Effector CD4-positive, alpha-beta T cell (primary cell): ENCODE measurements around the gene SYNE1.
A peak's percentile ranks its signal among the peaks of the same experiment; 100 is the strongest.

ENCODE experiments used
- DNase-seq: peaks from one replicate; pipeline ENCODE4 v3.0.0-alpha.2; 2020

SYNE1 gene

DNA sequence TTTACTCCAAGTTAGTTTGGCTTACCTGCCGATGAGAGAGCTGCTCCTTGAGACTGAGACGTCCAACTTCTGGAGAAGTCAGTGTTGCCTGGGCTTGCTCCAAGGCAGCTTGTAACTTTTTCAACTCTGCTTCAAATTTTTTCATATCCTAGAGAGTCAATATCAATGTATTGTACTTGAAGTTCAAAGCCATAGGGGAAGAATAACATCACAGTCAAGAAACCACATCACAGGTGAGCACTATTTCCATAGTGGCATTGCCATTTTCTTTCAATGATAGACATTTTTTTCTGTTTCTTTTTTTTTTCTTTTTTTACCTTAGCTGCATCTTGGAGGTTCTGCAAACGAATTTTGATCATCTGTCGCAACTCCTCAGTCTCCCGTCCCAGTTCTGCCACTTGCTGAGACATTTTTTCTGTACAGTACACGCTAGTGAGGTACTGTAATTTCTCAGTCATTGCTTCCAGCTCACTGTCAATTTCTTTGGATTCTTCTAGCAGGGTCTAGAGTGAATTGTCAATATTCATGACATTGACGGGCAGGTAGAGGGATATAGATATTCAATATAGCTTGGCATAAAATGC lies 326.7 kb downstream of the SYNE1 start:
- no peak for DNase-seq

DNA sequence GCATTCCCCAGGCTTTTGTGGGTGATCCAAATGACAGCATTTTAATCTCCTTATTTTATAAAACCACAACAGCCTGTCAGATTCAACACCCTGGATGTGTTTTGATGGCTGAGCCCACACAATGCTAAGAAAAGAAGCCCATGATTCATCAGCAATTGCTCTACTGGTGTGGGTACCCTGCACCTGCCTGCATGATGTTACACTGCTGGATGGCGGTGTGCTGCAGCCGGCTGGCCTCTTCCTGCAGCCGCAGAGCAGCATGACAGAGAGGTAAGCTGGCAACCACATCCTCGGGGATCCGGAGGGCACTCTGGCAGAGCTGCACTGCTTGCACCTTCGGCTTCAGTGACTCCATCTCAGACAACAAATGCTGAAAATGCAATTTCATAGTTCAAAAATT lies 327.5 kb downstream of the SYNE1 start:
- DNase-seq: peak; percentile 58

DNA sequence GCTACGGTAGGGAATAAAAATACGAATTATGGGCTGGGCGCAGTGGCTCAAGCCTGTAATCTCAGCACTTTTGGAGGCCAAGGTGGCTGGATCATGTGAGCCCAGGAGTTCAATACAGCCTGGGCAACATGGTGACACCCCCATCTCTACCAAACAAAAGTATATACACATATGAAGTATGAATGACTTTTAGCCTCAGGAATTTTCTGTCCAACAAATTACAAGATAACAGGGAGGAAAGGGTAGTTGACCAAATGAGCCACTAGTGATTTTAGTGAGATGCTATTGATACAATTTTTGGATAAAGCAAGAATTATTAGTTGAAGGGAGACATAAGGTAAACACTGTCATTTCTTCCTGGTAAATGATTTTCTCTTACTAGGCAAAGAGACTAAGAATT lies 328.2 kb downstream of the SYNE1 start:
- no peak for DNase-seq

DNA sequence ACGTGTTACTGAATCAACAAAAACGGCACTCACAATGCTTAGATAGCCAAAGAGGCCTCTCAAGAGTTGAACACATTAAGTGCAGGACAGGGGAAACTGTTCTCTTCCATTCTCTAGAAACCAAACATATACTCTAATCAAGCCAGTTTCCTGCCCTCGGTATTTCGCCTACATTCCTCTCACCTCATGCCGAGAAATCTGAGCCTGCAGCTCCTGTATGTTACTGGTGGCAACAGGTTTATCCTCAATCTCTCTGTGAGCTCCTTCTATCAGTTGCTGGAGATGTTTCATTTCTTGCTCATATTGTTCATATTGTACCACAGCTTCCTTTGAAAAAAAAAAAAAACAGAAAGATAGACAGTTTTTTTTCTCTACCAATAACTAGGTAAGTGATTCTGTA lies 328.9 kb downstream of the SYNE1 start:
- DNase-seq: no peak

DNA sequence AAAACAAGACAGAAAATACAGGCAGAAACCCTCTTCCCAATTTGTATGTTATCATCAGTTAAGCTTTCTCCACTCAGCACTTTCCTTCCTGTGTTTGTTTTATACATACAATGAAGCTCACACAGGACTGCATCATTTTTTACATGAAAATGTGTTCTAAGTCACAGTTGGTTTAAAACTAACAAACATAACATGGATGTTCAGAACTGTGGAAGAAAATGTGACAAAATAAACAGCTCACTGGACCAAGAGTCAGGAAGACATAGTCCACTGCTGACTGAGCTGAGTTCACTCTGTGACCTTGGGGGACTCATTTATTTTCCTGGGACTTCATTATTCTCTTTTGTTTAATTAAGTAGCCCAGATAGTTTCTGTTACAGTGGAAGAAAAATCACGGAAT lies 331.5 kb downstream of the SYNE1 start:
- no peak for DNase-seq

DNA sequence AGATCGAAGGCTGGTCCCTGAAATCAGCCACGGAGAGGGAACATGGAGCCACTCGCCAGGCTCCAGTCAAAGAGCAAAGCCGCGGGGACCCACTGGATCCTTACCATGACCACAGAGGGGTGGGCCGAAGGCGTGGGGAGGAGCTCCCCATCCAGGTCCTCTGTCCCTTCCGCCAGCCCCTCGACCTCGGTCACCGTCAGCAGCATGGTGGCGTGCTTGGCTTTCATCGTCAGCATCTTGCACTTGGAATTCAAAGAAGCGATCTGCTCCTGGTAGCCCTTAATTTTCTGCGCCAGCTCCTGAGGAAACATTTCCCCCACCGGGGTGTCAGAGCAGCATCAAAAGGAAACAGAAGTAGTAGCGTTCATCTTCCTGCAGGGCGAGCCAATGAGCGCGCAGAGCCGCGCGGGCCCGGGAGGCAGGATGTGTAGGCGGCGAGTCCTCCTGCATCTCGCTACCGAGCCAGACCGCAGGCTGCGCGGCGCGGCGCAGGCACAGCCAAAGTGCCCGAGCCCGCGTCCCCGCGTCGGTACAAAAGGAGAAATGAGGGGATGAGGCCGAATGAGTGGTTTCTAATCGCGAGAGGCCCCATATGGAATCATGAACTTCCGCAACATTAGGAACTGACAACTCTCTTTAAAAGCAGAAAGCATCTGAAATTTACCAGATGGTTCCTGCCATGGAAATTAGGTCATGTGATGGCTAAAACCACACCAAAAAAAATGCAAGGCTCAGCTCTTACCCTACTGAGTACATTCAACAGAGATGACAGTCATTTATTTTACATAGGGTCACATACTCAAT lies 335.2 kb downstream of the SYNE1 start:
- DNase-seq: peak; percentile 80

DNA sequence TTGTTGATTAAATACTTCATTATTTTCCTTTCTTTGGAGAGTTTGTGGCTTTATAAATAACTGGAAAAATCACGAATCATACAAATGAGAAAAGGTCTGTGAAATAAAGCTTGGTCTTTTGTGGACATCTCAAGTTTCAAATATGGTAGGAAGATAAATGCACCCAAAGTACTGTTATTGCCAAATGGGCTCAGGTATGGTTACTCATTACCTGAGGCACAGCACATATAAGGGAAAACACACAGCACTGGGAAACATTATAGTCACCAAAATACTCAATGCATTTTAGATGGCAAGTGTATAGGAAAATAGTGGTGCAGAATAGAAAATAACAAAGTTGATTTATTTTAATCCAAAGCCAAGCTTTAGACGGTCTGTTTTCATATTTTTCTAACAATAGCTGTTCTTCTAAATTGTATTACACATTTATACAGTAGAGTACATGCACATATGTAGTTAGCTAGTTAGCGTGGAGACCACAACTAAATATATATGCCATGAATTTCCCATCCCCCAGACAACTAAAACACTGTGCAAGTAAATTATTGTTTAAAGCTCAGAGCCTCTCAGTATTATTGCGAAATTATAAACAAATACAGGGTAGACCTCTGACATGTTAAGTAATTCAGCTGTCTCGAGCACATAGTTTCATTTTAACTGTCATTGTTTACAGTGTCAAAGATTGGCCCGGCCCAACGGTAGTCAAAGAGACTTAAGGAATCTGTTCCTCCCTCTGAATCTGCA lies 336.0 kb downstream of the SYNE1 start:
- no peak for DNase-seq

DNA sequence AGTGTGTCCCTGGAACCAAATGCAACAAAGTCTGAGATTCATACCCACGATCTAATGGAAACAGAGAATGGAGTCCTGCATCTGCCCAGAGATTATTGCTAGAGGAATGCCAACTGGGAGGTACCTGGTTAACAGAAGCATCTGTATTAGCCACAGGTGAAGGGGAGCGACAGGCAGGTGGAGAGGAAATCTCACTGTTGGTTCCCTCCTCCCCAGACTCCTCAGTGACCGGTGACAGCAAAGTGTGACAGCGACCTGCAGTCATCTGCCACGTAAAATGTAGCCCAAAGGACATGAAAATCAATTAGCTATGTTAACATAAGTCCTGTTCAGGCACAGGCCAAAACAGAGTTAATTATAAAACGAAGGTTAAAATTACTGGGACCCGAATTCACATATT lies 336.6 kb downstream of the SYNE1 start:
- DNase-seq: no peak

DNA sequence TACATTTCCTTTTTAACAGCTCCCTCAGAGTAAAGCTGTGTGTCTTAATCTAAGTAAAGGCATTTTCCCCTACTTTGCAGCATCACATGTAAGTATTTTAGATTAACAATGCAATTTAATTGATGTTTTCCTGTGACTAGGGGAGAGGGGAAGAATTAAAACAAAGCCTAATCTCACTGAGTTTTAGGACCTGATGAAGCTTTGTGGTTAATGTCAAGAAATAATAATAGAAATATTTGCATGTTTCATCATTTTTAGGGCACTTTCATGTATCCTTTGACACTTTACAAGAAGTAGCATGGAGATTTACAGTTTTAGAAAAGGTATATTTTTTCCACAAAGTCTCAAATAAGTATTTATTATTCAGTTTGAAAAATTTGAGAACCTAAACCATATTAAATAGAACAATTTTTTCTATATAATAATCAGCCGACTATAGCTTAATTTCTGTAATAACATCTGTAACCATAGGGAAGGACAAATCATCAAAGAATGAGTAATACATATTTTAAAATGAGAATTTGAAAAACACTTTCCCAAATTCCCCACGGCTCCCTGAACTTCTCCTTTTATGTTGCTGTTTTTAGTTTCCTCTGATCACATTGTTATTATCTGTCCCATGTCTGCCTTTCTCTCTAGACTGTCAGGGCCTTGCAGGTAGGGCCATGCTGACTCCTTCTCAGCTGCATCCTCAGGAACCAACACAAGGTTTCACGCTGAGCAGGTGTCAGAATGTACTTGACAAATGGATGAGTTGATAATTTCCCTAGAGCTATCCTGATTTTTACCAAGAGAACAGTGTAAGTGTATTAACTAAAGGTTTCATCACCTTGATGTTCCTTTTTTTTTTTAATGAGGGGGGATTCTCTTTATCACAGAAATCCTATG lies 338.1 kb downstream of the SYNE1 start:
- no peak for DNase-seq

DNA sequence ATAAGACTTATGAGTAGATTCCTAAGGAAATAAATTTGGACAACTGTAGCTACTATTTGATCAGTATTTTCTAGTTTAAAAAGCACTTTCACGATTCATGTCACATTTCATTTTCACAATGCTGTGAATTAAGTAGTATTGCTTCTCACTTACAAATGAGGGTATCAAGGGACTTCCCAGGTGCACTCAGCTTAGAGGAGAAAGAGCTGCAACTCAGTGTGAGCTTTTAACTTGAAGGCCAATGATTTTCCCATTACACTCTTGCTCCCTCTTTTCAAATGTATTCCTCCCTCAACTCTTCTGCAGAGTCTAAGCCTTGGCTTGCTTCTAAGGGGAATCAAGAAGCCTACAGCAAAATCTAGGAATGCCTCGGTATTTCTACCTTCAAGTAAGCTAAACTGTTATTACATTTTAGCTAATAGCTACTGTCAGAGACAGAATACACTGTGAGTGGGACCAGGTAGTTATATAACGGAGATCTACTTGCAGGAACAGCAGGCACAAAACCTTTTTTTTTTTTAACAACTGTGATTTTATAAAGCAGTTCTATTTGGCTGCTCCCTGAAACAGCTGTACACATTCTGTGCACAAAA lies 339.0 kb downstream of the SYNE1 start:
- no peak for DNase-seq

DNA sequence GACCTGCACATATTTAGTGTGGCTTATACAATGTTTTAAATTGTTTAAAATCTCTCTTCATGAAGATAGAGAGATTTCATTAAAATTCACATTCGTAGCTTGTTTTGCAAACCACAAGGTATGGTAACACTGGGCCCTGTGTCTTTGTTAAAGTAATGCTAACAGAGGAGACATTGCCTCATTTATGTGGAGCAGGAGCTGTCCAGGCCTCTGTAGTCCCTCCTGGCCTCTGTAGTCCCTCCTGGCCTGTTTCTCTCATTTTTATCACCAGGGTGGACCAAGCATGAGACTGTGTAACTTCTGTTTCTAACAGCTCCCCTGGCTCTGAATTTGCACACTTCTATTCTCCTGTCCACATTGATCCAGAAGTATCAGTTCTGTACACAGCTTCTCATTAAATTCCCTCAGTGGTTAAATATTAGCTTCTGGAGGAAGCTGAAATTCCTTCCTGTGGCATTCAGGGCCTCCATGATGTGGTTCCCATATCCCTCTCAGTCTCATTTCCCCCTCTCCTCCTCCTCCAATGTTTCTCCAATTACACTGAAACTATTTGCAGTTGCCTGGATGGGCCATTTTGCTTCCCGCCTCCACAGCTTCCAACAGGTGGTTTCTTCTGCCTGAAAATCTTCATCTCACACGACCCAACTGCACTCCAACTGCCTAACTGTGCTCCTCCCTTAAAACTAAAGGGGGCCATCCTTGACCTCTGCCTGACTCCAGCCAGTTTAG lies 340.4 kb downstream of the SYNE1 start:
- DNase-seq: no peak

DNA sequence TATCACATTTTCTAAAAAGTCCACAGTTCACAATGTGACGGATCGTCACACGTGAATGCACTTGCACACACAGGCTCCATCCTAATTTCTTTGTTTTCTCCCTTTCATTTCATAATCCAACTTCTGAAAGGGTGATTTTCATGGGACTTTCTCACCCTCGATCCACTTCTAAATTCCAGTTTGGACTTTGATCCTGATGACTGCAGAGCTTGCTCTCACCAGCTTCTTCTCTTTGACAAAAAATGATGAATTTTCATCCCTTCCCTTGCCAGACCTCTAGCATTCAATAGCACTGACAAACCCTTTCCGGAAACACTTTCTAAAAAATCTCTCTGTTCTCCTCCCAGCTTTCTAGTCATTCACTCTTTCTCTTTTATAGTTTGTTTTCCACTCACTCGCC lies 341.2 kb downstream of the SYNE1 start:
- DNase-seq: no peak

DNA sequence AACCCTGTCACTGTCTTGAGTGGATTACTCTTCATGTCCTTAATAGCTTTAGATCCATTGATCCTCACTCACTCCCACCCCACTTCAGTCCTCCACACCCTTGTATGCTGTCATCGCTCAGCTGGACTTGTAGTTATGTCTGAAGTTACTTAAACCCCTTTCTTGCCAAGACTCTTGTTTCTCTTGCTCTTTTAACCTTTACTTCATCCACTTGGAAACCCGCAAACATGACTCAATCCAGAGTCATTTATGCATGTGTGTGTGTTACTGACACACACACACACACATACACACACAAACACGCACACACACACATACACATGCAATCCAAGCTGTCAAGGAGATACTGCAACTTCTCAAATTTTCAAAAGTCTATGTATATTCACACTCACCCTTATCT lies 341.8 kb downstream of the SYNE1 start:
- no peak for DNase-seq

DNA sequence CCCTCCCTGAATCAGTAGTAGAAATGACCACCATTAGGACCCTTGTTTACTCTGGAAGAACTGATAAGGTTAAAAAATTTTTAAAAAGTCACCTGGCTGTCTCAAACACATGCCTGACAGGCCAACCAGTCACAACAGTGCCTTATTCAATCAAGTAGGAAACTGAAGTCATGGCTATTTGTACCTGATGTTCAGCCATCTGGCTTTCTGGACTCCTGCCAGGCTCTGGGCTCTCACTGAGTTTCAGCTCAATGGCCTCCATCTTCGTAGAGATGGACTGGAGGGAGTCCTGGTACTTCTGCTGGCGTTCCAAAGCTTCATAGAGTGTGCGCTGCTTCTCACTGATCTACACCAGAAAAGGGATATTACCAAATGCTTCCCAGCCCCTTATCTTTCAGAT lies 343.8 kb downstream of the SYNE1 start:
- no peak for DNase-seq

DNA sequence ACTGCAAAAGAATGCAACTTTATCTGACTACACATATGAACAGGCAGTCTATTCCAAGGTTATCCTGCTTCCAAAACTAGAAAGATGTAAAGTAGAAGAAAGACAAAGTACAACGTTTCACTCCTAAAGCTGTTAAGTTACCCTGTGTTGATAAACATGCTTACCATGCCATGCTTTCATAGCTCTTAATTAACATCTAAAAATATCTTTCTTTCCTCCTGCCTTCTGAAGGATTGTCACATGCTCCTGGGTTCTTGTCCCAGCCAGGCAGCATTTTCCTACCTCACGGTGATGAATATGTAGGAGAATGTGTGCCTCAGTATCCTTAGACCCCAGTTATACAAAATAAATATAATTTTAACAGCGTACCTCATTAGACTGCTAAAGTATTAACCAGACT lies 344.6 kb downstream of the SYNE1 start:
- no peak for DNase-seq

DNA sequence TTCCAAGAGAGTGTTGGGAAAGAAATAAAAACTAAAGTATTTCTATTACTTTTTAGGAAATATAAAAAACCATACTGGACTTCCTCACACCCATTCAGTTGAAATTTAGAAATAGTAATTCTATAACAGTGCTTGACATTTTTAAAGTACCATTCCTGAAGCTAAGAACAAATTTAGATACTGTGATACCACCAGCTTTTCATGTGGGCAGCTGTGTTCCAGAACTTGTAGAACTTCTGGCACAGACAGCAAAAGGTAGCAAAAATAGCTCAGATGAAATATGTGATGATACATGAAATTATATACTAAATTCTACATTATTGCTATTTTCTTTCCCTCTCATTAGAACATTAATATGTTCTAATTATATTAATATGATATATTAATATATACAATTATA lies 346.5 kb downstream of the SYNE1 start:
- no peak for DNase-seq

DNA sequence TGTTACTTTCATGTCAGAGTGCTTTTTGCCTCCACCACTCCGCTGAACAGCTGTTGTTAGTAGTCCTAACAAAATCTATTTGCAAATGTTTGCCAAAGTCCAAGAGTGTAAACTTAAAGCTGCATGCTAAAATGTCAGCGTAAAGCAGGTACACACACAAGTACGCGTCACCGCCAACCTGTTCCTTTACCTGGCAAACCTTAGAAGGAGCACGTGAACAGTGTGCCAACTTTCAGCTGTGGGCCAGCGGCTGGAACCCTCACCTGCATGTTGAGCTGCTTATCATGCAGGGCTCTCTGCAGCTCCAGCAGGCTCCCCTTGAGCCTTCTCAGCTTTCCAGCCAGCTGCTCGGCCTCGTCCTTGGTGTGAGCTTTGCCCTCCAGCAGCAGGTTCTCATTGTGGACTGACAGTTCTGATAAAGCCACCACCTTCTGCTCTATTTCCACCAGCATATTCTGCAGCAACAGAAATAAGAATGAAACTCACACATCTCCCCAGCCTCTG lies 359.3 kb downstream of the SYNE1 start:
- no peak for DNase-seq

DNA sequence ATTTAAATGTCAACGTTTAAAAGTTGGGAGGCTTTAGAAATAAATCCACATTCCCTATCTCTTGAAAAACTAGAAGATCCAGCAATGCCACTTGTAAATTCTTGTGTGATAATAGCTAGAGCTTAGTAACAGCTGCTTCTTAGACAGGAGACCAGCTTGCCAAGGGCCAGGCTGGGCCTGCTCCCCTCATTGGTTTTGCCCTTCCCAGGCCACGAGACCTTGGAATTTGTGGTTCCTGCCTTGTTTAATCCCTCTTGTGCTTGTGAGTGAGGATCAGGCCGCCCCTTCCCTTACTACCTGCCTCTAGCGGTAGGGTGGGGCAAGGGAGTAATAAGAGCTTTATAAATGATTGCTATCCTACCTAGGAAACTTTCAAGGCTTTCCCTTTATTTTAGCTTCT lies 363.5 kb downstream of the SYNE1 start:
- DNase-seq: no peak

DNA sequence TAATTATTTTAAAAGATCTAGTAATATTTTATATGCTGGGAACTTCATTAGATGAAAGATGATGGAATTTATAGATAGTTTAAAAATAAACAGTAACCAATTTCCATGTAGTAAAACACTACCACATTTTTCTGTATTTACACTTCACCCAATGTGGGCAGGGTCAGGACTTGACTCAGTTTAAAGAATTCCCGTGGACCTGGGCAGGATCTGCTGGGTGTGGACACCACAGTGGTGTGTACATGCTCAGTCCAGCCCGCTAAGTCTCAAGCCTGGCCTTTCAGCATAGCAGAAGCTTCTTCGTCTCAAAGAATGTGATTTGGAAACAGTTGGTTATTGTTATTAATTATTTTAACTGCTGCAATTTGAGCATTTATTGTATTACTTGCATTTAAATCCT lies 364.2 kb downstream of the SYNE1 start:
- no peak for DNase-seq

DNA sequence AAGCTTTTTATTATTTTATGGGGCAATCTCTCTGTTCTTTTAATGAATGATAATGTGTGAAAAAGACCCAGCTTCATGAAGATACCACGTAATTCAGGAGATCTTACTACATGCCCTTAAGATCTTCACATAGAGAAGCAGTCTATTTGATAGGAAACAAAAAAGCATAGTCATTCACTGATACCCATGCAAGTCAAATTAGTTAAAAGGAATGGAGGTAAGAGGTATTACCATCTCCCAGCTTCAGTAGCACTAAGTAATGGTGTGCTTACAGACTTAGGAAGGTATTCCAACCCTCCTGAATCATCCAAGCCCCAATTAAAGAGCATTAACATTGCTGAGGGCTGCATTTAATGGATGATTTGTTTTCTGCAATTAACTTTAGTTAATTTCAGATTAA lies 364.7 kb downstream of the SYNE1 start:
- no peak for DNase-seq

DNA sequence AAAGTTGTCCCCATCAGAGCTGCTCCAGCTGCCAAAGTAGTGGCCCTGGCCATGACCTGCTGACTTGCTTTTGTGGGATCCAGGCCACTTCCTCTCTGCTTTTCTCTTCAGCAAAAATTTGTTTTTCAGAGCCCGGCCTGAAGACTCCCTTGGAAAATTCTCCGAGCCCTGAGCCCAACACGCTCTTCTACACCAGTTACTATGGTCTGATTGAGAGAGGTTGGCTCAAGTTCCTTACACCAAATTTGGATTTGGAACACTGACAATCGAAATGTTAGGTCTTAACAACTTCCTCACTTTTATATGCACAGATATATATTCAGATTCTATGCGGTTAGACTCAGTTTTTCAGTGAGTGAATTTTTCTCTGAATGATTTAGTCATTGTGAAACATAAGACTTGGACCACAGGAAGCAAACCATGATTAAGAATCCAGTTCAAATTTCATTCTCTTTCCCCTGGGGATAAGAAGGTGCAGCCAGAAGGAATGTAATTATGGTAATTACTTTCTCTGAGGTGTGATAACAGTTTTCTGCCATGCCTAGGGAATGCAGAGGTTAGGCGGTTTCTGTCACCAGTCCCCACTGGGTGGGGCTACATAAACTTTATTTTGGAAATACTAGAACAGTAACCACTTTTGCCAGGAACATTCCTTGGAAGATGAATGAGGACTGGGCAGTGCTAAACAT lies 365.2 kb downstream of the SYNE1 start:
- DNase-seq: no peak
